Left ventricle myocardium inferior (tissue), 1 donor: ENCODE results near the gene ACTRT3. TPM values are rescaled to one million over a fixed set of nuclear protein-coding genes. Genes with fewer than 3 reads are reported as not detected.
"Not testable (repeated sequence)": the region's sequence is repeated elsewhere in the genome, so short reads cannot be mapped to it uniquely, and the experiment has no call there.

Source experiments
- DNase-seq: peaks from one replicate; pipeline ENCODE4 v3.0.0-alpha.2; 2020
- H3K27ac ChIP-seq: fragments of 200-600 bp; replicated peaks from 2 replicates; pipeline ENCODE4 v1.8.0; 2021
- H3K27me3 ChIP-seq: fragments of 200-600 bp; 2 replicates; pipeline ENCODE4 v1.8.0; 2021; ENCODE audit warnings: low read depth
- H3K36me3 ChIP-seq: fragments of 200-600 bp; 2 replicates; pipeline ENCODE4 v1.8.0; 2021
- H3K4me1 ChIP-seq: fragments of 200-600 bp; 2 replicates; pipeline ENCODE4 v1.8.0; 2021
- H3K4me3 ChIP-seq: fragments of 200-600 bp; 2 replicates; pipeline ENCODE4 v1.8.0; 2021; ENCODE audit warnings: mild to moderate bottlenecking, moderate library complexity
- H3K9me3 ChIP-seq: fragments of 200-600 bp; replicated peaks from 2 replicates; pipeline ENCODE4 v1.8.0; 2021
- intact Hi-C: fragments of 100-400 bp; cut with micrococcal nuclease; formaldehyde crosslinking; loops from one replicate; pipeline ENCODE4 v1.11.0; 2022
- total RNA-seq: library from RNA; stranded (reverse); fragmentation: NEBNext Ultra II Directional; extraction: Animal tissue kit (Norgen Biotek cat#: 25700); gene quantifications from one replicate; pipeline ENCODE4 v1.2.1, GENCODE V29; 2021
- TF ChIP-seq, protein P1 (sequence below): fragments of 200-600 bp; IDR thresholded peaks from 2 replicates; pipeline ENCODE4 v1.8.0; 2021; ENCODE audit warnings: antibody characterized with exemption, mild to moderate bottlenecking, borderline replicate concordance
- donor health status: DM: no; HTN: yes; CAD: no; lungs with severe emphysema.

The ACTRT3 gene
- total RNA-seq, 1 donor from 2014 or later = 0.55 TPM

DNA sequence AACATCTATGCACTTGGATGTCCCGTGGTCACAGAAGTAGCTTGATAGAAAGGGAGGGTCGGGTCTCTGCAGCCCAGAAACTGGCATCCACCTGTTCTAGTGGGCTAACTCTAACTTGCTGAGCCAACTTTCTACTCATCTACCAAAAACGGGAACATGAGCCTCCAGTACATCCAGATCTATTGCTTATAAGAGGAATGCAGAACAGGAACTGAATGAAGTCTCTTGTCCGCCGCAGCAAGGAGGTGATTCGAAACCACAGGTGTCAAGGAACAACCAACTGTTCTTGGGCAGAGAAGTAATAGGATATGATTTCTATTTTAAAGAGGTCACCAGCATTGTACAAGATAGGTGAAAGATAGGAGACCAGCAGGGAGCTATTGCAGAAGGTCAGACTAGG, 22.4 kb downstream of the ACTRT3 start:
- intact Hi-C loops = no loop called here

DNA sequence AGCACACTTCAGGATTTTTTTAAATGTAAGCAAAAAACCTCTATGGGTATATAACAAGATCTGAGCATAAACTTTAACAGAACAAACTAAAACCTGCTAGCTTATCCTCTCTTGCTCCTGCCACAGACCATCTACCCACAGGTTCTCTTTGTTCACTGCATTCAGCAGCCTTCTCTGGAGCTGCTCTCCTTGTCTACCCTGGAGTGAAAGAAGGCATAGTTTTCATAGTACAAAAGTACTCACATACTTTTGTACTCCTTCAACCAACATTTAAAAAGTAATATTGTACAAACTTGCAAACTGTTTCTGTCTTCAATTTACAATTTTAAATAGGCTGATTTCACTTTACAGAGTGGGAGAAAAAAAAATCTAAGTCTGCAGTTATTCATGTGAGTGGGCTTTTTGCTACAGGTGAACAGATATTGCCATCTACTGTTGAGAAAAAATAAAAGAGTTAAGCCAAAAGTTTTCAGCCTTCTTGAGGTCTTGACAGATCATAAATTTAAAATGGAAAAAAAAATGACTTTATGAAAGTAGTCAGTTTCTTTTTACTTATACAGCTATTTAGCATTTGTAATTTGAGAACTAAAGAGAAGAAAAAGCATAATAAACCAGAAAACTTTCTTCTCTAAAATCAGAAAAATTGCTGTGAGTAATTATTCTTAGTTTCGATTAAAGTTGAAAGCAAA, 24.9 kb downstream of the ACTRT3 start:
- H3K36me3 ChIP-seq = no peaks in the 10 kb centered on the region
- intact Hi-C loops = no loop called here
- H3K9me3 ChIP-seq = no peaks in the 10 kb centered on the region
- H3K27me3 ChIP-seq = peaks cover 27% of the 10 kb centered on the region
- DNase-seq = no peak
- no peak overlapping the region for H3K27ac ChIP-seq
- H3K4me3 ChIP-seq = no peak overlapping the region
- TF ChIP-seq, protein P1, sequence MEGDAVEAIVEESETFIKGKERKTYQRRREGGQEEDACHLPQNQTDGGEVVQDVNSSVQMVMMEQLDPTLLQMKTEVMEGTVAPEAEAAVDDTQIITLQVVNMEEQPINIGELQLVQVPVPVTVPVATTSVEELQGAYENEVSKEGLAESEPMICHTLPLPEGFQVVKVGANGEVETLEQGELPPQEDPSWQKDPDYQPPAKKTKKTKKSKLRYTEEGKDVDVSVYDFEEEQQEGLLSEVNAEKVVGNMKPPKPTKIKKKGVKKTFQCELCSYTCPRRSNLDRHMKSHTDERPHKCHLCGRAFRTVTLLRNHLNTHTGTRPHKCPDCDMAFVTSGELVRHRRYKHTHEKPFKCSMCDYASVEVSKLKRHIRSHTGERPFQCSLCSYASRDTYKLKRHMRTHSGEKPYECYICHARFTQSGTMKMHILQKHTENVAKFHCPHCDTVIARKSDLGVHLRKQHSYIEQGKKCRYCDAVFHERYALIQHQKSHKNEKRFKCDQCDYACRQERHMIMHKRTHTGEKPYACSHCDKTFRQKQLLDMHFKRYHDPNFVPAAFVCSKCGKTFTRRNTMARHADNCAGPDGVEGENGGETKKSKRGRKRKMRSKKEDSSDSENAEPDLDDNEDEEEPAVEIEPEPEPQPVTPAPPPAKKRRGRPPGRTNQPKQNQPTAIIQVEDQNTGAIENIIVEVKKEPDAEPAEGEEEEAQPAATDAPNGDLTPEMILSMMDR = peak; percentile 68
- no peaks in the 10 kb centered on the region for H3K4me1 ChIP-seq

More for the DNA sequence above, 22.4 kb downstream of the ACTRT3 start:
- no peaks in the 10 kb centered on the region for H3K4me1 ChIP-seq
- no peaks in the 10 kb centered on the region for H3K36me3 ChIP-seq
- DNase-seq = no peak
- no peak overlapping the region for H3K27ac ChIP-seq
- H3K27me3 ChIP-seq = peaks cover 47% of the 10 kb centered on the region
- H3K4me3 ChIP-seq = no peak overlapping the region
- H3K9me3 ChIP-seq = no peaks in the 10 kb centered on the region
- TF ChIP-seq, protein P1 = no peak

DNA sequence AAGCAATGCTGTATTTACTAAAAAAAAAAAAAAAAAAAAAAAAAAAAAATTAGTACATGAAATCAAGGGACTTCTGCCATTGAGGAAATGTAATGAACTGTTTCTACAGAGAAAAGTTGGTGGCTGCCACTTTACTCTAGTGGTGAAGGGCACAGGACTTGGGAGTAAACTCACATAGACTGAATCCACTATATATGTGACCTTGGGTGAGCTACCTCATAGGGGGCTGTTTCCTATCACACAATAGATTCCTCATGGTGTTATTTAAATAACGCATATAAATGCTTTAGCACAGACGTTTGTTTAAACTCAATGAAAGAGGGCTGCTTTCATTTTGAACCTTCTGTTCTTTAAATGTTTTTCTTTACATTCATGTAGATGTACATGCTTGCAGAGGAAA, 30.3 kb downstream of the ACTRT3 start:
- Histone ChIP-seq H3K4me1 (no peaks in the 10 kb centered on the region), H3K27me3 (no peaks in the 10 kb centered on the region), H3K27ac (no peak overlapping the region), H3K9me3 (peaks cover 27% of the 10 kb centered on the region), H3K36me3 (no peaks in the 10 kb centered on the region), H3K4me3 (no peak overlapping the region)
- TF ChIP-seq, protein P1 = no peak
- DNase-seq = no peak
- intact Hi-C loops = no loop called here

DNA sequence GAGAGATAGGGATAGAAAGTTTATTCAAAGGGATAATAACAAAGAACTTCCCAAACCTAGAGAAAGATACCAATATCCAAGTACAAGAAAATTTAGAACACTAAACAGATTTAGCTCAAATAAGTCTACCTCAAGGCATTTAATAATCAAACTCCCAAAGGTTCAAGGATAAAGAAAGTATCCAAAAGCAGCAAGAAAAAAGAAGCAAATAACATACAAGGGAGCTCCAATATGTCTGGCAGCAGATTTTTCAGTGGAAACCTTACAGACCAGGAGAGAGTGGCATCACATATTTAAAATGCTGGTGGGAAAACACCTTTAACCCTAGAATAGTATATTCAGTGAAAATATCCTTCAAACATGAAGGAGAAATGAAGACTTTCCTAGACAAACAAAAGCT, 37.5 kb downstream of the ACTRT3 start:
- H3K4me1 ChIP-seq, intact Hi-C loops, H3K36me3 ChIP-seq, H3K27me3 ChIP-seq, H3K4me3 ChIP-seq, H3K27ac ChIP-seq, DNase-seq: not testable (repeated sequence)
- H3K9me3 ChIP-seq = peaks cover 54% of the 10 kb centered on the region

DNA sequence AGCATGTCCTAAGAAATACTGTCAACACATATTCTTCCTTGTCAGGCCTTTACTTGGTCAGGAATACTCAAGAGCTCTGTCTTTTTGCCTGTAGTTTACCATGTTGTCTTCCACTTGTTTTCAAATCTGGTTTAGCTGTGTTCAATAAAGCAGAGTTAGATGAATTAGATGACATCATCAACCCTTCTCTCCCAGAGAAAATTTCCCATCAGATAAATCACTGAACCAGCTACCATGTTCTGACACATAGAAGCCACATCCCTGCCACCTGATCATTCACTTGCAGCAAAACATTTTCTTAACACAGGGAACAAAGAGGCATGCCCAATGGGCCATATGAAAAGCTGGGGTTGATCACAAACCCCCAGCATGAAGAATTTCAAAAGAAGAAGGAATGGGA, 46.6 kb downstream of the ACTRT3 start:
- Histone ChIP-seq H3K4me3 (no peak overlapping the region), H3K36me3 (no peaks in the 10 kb centered on the region), H3K27ac (no peak overlapping the region), H3K27me3 (no peaks in the 10 kb centered on the region), H3K9me3 (peaks cover 11% of the 10 kb centered on the region), H3K4me1 (no peaks in the 10 kb centered on the region)
- TF ChIP-seq, protein P1 = no peak
- DNase-seq = no peak
- intact Hi-C loops = no loop called here

DNA sequence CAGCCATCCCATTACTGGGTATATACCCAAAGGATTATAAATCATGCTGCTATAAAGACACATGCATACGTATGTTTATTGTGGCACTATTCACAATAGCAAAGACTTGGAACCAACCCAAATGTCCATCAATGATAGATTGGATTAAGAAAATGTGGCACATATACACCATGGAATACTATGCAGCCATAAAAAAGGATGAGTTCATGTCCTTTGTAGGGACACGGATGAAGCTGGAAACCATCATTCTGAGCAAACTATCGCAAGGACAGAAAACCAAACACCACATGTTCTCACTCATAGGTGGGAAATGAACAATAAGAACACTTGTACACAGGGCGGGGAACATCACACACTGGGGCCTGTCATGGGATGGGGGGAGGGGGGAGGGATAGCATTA, 50.9 kb downstream of the ACTRT3 start:
- intact Hi-C loops, H3K9me3 ChIP-seq, H3K27me3 ChIP-seq, H3K36me3 ChIP-seq, H3K4me1 ChIP-seq, DNase-seq, H3K27ac ChIP-seq, H3K4me3 ChIP-seq: not testable (repeated sequence)

Other genes with a start within 250 kb of the ACTRT3 start
- gene MECOM, start 105.8 kb downstream of the ACTRT3 start, total RNA-seq = 18.1 TPM
- 3.8 TPM for gene TERC, start 4.5 kb downstream of the ACTRT3 start, total RNA-seq
- gene MYNN, start 3.8 kb upstream of the ACTRT3 start, total RNA-seq = 12.4 TPM
- not detected for gene LRRIQ4, start 43.3 kb upstream of the ACTRT3 start, total RNA-seq
- gene LRRC34, start 43.3 kb upstream of the ACTRT3 start, total RNA-seq = 1.6 TPM
- gene LRRC31, start 100.4 kb upstream of the ACTRT3 start, total RNA-seq = not detected
- not detected for gene SAMD7, start 142.0 kb upstream of the ACTRT3 start, total RNA-seq
- 76.5 TPM for gene SEC62, start 197.2 kb upstream of the ACTRT3 start, total RNA-seq